ENCODE measurements around the gene PLEKHB1.

DNA sequence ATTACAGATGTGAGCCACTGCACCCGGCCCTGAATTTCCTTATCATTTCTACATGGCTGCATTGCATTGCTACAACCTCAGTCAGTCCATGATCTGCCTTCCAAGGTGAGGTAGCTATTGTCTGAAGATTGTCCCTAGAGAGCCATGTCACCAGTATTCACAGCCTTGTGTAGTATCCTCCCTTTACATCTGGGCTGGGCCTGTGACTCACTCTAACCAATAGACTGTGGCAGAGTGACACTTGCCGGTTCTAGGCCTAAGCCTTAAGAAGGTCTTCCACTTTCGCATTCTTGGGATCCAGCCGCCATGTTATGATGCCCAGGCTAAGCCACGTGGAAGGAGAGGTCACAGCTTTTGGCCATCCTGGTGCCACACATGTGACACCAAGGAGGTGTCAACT is 10.1 kb upstream of the PLEKHB1 start:
- TF ChIP-seq, protein P1, sequence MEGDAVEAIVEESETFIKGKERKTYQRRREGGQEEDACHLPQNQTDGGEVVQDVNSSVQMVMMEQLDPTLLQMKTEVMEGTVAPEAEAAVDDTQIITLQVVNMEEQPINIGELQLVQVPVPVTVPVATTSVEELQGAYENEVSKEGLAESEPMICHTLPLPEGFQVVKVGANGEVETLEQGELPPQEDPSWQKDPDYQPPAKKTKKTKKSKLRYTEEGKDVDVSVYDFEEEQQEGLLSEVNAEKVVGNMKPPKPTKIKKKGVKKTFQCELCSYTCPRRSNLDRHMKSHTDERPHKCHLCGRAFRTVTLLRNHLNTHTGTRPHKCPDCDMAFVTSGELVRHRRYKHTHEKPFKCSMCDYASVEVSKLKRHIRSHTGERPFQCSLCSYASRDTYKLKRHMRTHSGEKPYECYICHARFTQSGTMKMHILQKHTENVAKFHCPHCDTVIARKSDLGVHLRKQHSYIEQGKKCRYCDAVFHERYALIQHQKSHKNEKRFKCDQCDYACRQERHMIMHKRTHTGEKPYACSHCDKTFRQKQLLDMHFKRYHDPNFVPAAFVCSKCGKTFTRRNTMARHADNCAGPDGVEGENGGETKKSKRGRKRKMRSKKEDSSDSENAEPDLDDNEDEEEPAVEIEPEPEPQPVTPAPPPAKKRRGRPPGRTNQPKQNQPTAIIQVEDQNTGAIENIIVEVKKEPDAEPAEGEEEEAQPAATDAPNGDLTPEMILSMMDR (IDR thresholded peaks at IDR 0.05 in 4 of 5, conservative IDR thresholded peaks at IDR 0.05 in 1 of 5): no peak
- no peak for TF ChIP-seq POLR2A (IDR thresholded peaks at IDR 0.05)

All from gastrocnemius medialis (tissue), 4 donors.